A549 (cell line): ENCODE results near the gene RHEBL1.

Experiments
- KDM1A ChIP-seq: fragments of 200-600 bp; sonication (generic); IDR thresholded peaks from 2 replicates; pipeline ENCODE4 v1.6.1; 2016; ENCODE audit warnings: low read depth, mild to moderate bottlenecking
- RAD21 ChIP-seq, 2 experiments: fragments of >200 bp in 1 of 2; sonication (Bioruptor Twin) in 1 of 2; formaldehyde crosslinking in 1 of 2; IDR thresholded peaks in 1 of 2; conservative IDR thresholded peaks in 1 of 2; 2 replicates in 1 of 2; 3 replicates in 1 of 2; pipeline ENCODE4 v1.6.1; 2012 to 2018; ENCODE audit warnings: inconsistent platforms in 1 of 2
- RNF2 ChIP-seq: fragments of 200-600 bp; sonication (generic); IDR thresholded peaks from 2 replicates; pipeline ENCODE4 v1.6.1; 2016; ENCODE audit warnings: low read depth, mild to moderate bottlenecking, antibody characterized with exemption, moderate library complexity, borderline replicate concordance

DNA sequence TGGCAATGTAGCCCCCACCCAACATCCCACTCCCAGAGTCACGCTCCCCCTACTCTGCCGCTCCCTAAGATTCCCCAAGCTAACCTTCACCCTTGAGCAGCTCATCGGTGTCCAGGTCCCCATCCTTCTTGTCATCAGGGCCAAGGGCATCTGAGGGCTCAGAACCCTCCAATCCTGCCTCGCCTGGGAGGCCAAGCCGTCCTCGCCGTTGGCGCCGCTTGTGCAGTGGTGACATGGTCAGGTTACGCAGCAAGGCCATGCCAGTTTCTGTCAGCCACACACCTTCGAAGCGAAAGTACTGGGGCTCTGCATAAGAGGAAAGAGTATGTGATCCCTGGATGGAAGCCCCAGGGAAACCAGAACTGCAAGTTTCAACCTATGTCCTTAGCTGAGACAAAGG lies 25.1 kb downstream of the RHEBL1 start:
- TF ChIP-seq RAD21 (conservative IDR thresholded peaks at IDR 0.05 in 1 of 2, IDR thresholded peaks at IDR 0.05 in 1 of 2) = no peak
- TF ChIP-seq KDM1A = no peak
- no peak for TF ChIP-seq RNF2
